HEK293 (cell line): ENCODE data around the gene SLC16A7.

Experiments
- HIC1 ChIP-seq: fragments of 450-650 bp; formaldehyde crosslinking; IDR thresholded peaks from 2 replicates; pipeline ENCODE4 v1.5.1; 2016; ENCODE audit warnings: missing biosample characterization, missing genetic modification characterization
- PBX3 ChIP-seq: sonication (generic); formaldehyde crosslinking; IDR thresholded peaks from 2 replicates; pipeline ENCODE4 v1.8.1; 2022; ENCODE audit warnings: mild to moderate bottlenecking, moderate library complexity, missing genetic modification reagents
- PRDM2 ChIP-seq: fragments of 450-650 bp; formaldehyde crosslinking; IDR thresholded peaks from 2 replicates; pipeline ENCODE4 v1.5.1; 2016; ENCODE audit warnings: missing biosample characterization, missing genetic modification characterization, borderline replicate concordance
- ZNF391 ChIP-seq: fragments of 450-650 bp; formaldehyde crosslinking; IDR thresholded peaks from 2 replicates; pipeline ENCODE4 v1.5.1; 2016; ENCODE audit warnings: low read depth, missing biosample characterization, missing genetic modification characterization, borderline replicate concordance

Gene SLC16A7

GRCh38 chr12:59834659-59835474 is 239.0 kb downstream of the SLC16A7 start (continued):
- TF ChIP-seq PBX3 (CRISPR knock-in tag): no peak
- no peak for TF ChIP-seq HIC1
- TF ChIP-seq PRDM2: no peak
- TF ChIP-seq ZNF391 (tag by site-specific recombination): no peak
